GM19193 (cell line): ENCODE data around the gene RASL12.

Experiments
- POLR2A ChIP-seq: IDR thresholded peaks from 4 replicates; pipeline ENCODE4 v1.6.1; 2011; ENCODE audit not compliant: insufficient read depth, insufficient read length; ENCODE audit errors: extremely low read depth

Gene RASL12

GRCh38 chr15:65054333-65055200 is 13.2 kb downstream of the RASL12 start:
- TF ChIP-seq POLR2A = no peak

GRCh38 chr15:65052956-65053355 is 14.8 kb downstream of the RASL12 start:
- no peak for TF ChIP-seq POLR2A

- TF ChIP-seq POLR2A = no peak
Observed at GRCh38 chr15:65051266-65051665, 16.5 kb downstream of the RASL12 start.

GRCh38 chr15:65050270-65050669 is 17.5 kb downstream of the RASL12 start:
- no peak for TF ChIP-seq POLR2A

- TF ChIP-seq POLR2A = no peak
Observed at GRCh38 chr15:65049418-65049840, 18.4 kb downstream of the RASL12 start.

- TF ChIP-seq POLR2A = no peak
Observed at GRCh38 chr15:65048241-65048640, 19.6 kb downstream of the RASL12 start.

GRCh38 chr15:65044724-65045481 is 22.9 kb downstream of the RASL12 start, which contains the start of gene SLC51B:
Gene SLC51B, plus strand, starts transcription at chr15:65045387. Its CDS starts 4,618 bp downstream, at chr15:65050005.
- no peak for TF ChIP-seq POLR2A

GRCh38 chr15:65042776-65043327 is 24.9 kb downstream of the RASL12 start:
- TF ChIP-seq POLR2A = no peak

- TF ChIP-seq POLR2A = no peak
Observed at GRCh38 chr15:65041787-65042186, 26.0 kb downstream of the RASL12 start.

GRCh38 chr15:65040461-65040860 is 27.3 kb downstream of the RASL12 start:
- TF ChIP-seq POLR2A = no peak

GRCh38 chr15:65038836-65039235 is 29.0 kb downstream of the RASL12 start:
- TF ChIP-seq POLR2A = no peak

- no peak for TF ChIP-seq POLR2A
Observed at GRCh38 chr15:65038428-65038827, 29.4 kb downstream of the RASL12 start.

GRCh38 chr15:65037309-65037708 is 30.5 kb downstream of the RASL12 start:
- no peak for TF ChIP-seq POLR2A

GRCh38 chr15:65034719-65035118 is 33.1 kb downstream of the RASL12 start:
- no peak for TF ChIP-seq POLR2A

- no peak for TF ChIP-seq POLR2A
Observed at GRCh38 chr15:65033659-65034269, 34.0 kb downstream of the RASL12 start.
